HL-60/S4 (cell line): ENCODE data around the gene PRDM1.

ENCODE experiments used
- in situ Hi-C: fragments of 300-500 bp; cut with MboI; formaldehyde crosslinking; loops from 2 replicates; pipeline ENCODE4 v1.14.3; 2022; ENCODE audit warnings: low sequenced_read_pairs

PRDM1 gene

GRCh38 chr6:106113256-106113959 is 27.3 kb downstream of the PRDM1 start:
- in situ Hi-C loops: no loop called here

GRCh38 chr6:106114492-106114891 is 28.4 kb downstream of the PRDM1 start:
- in situ Hi-C loops: no loop called here

GRCh38 chr6:106115286-106115685 is 29.1 kb downstream of the PRDM1 start:
- in situ Hi-C loops: no loop called here

GRCh38 chr6:106116125-106116832 is 30.1 kb downstream of the PRDM1 start:
- in situ Hi-C loops: no loop called here

GRCh38 chr6:106117579-106117978 is 31.4 kb downstream of the PRDM1 start:
- in situ Hi-C loops: no loop called here

GRCh38 chr6:106118835-106119431 is 32.8 kb downstream of the PRDM1 start:
- in situ Hi-C loops: no loop called here

GRCh38 chr6:106119546-106119945 is 33.4 kb downstream of the PRDM1 start:
- in situ Hi-C loops: no loop called here

- in situ Hi-C loops: no loop called here
These were observed 33.9 kb downstream of the PRDM1 start for GRCh38 chr6:106120006-106120405.

- in situ Hi-C loops: no loop called here
These were observed 34.3 kb downstream of the PRDM1 start for GRCh38 chr6:106120406-106120805.

GRCh38 chr6:106122306-106122918 is 36.3 kb downstream of the PRDM1 start:
- in situ Hi-C loops: no loop called here

GRCh38 chr6:106122938-106123656 is 37.0 kb downstream of the PRDM1 start:
- in situ Hi-C loops: no loop called here

- in situ Hi-C loops: no loop called here
These were observed 37.9 kb downstream of the PRDM1 start for GRCh38 chr6:106124015-106124414.

- in situ Hi-C loops: no loop called here
These were observed 38.6 kb downstream of the PRDM1 start for GRCh38 chr6:106124437-106125430.

- in situ Hi-C loops: no loop called here
These were observed 39.8 kb downstream of the PRDM1 start for GRCh38 chr6:106125925-106126435.

- in situ Hi-C loops: no loop called here
These were observed 40.3 kb downstream of the PRDM1 start for GRCh38 chr6:106126482-106126881.

- in situ Hi-C loops: no loop called here
These were observed 43.0 kb downstream of the PRDM1 start for GRCh38 chr6:106128981-106129781.

- in situ Hi-C loops: no loop called here
These were observed 46.1 kb downstream of the PRDM1 start for GRCh38 chr6:106132153-106132698.

GRCh38 chr6:106133040-106133439 is 46.9 kb downstream of the PRDM1 start:
- in situ Hi-C loops: no loop called here
